MM.1S (cell line): Measurements from ENCODE around the gene BOC.

ENCODE experiments used
- DNase-seq: peaks from one replicate; pipeline ENCODE4 v3.0.0-alpha.2; 2015
- H2AFZ ChIP-seq: fragments of 300-600 bp; sonication (generic); 2 replicates; pipeline ENCODE4 v1.6.0; 2016; ENCODE audit warnings: antibody characterized with exemption, low read length
- H3F3A ChIP-seq: fragments of 300-600 bp; sonication (generic); 2 replicates; pipeline ENCODE4 v1.6.1; 2016; ENCODE audit warnings: mild to moderate bottlenecking, antibody characterized with exemption, low read length, moderate library complexity, mixed read lengths; ENCODE audit not compliant: insufficient read depth
- H3K27ac ChIP-seq: fragments of 300-600 bp; sonication (generic); 2 replicates; pipeline ENCODE4 v1.5.1; 2016; ENCODE audit warnings: mild to moderate bottlenecking, low read length
- H3K27me3 ChIP-seq: fragments of 300-600 bp; sonication (generic); replicated peaks from 2 replicates; pipeline ENCODE4 v1.6.0; 2016; ENCODE audit warnings: low read length; ENCODE audit not compliant: insufficient read depth
- H3K36me3 ChIP-seq: fragments of 300-600 bp; sonication (generic); replicated peaks from 2 replicates; pipeline ENCODE4 v1.6.1; 2016; ENCODE audit warnings: mild to moderate bottlenecking, low read length, mixed read lengths; ENCODE audit not compliant: insufficient read depth
- H3K4me1 ChIP-seq: fragments of 300-600 bp; sonication (generic); 2 replicates; pipeline ENCODE4 v1.6.1; 2016; ENCODE audit warnings: low read length, mixed read lengths
- H3K4me2 ChIP-seq: fragments of 300-600 bp; sonication (generic); 2 replicates; pipeline ENCODE4 v1.6.0; 2016; ENCODE audit warnings: low read depth, low read length
- H3K4me3 ChIP-seq: fragments of 300-600 bp; sonication (generic); 2 replicates; pipeline ENCODE4 v1.5.1; 2016; ENCODE audit warnings: low read length, mixed read lengths
- H3K79me2 ChIP-seq: fragments of 300-600 bp; sonication (generic); 2 replicates; pipeline ENCODE4 v1.6.1; 2016; ENCODE audit warnings: mixed run types, low read length, mixed read lengths
- H3K9ac ChIP-seq: fragments of 300-600 bp; sonication (generic); 2 replicates; pipeline ENCODE4 v1.6.1; 2016; ENCODE audit warnings: low read length, mixed read lengths
- H3K9me2 ChIP-seq: fragments of 300-600 bp; sonication (generic); replicated peaks from 2 replicates; pipeline ENCODE4 v1.6.1; 2016; ENCODE audit warnings: mild to moderate bottlenecking, low read length, mixed read lengths; ENCODE audit not compliant: insufficient read depth
- H3K9me3 ChIP-seq: fragments of 300-600 bp; sonication (generic); replicated peaks from 2 replicates; pipeline ENCODE4 v1.6.1; 2016; ENCODE audit warnings: mild to moderate bottlenecking, low read length, mixed read lengths; ENCODE audit not compliant: insufficient read depth
- H4K20me1 ChIP-seq: fragments of 300-600 bp; sonication (generic); 2 replicates; pipeline ENCODE4 v1.6.1; 2016; ENCODE audit warnings: mild to moderate bottlenecking, low read length, moderate library complexity, mixed read lengths; ENCODE audit not compliant: insufficient read depth
- CTCF ChIP-seq: fragments of 300-600 bp; sonication (generic); IDR thresholded peaks from 2 replicates; pipeline ENCODE4 v1.5.1; 2016; ENCODE audit warnings: antibody characterized with exemption, low read length, mixed read lengths
- EZH2 ChIP-seq: fragments of 300-600 bp; sonication (generic); optimal IDR thresholded peaks from 2 replicates; pipeline ENCODE3; 2017; ENCODE audit warnings: low read depth, mild to moderate bottlenecking, antibody characterized with exemption, low read length, mixed read lengths
- EZH2phosphoT487 ChIP-seq: fragments of 300-600 bp; sonication (generic); IDR thresholded peaks from 2 replicates; pipeline ENCODE4 v1.6.1; 2018; ENCODE audit warnings: antibody characterized with exemption, low read length

The BOC gene

GRCh38 chr3:113274425-113275257, 63.3 kb downstream of the BOC start:
- H3K79me2 ChIP-seq: no peaks in the 10 kb centered on the region
- no peaks in the 10 kb centered on the region for H3K36me3 ChIP-seq
- TF ChIP-seq EZH2phosphoT487 (no peak), CTCF (no peak), EZH2 (no peak)
- no peak overlapping the region for H3K9ac ChIP-seq
- peaks cover 10% of the 10 kb centered on the region for H3K4me1 ChIP-seq
- no peaks in the 10 kb centered on the region for H3K27me3 ChIP-seq
- no peak for DNase-seq
- no peaks in the 10 kb centered on the region for H4K20me1 ChIP-seq
- no peak overlapping the region for H3K27ac ChIP-seq
- H2AFZ ChIP-seq: no peak overlapping the region
- H3K4me3 ChIP-seq: no peak overlapping the region
- no peak overlapping the region for H3K4me2 ChIP-seq
- no peaks in the 10 kb centered on the region for H3K9me2 ChIP-seq
- no peaks in the 10 kb centered on the region for H3K9me3 ChIP-seq
- peaks cover 14% of the 10 kb centered on the region; the same call in 1 of the 2 replicates for H3F3A ChIP-seq

GRCh38 chr3:113275258-113275556, 63.9 kb downstream of the BOC start:
- no peak overlapping the region for H3K27ac ChIP-seq

GRCh38 chr3:113275583-113275928, 64.2 kb downstream of the BOC start:
- Histone ChIP-seq H3K4me3 (peak overlapping the region; percentile 51; the same call in 1 of the 2 replicates), H3K4me2 (peak overlapping the region; percentile 74)
- DNase-seq: no peak

More at GRCh38 chr3:113275258-113275556, 63.9 kb downstream of the BOC start:
- Histone ChIP-seq H4K20me1 (no peaks in the 10 kb centered on the region), H3K4me2 (no peak overlapping the region), H3K27me3 (no peaks in the 10 kb centered on the region), H3K4me3 (no peak overlapping the region), H3K4me1 (peaks cover 10% of the 10 kb centered on the region), H3K79me2 (no peaks in the 10 kb centered on the region), H3K9ac (no peak overlapping the region), H3K36me3 (no peaks in the 10 kb centered on the region), H2AFZ (no peak overlapping the region), H3F3A (peaks cover 14% of the 10 kb centered on the region; the same call in 1 of the 2 replicates), H3K9me2 (no peaks in the 10 kb centered on the region), H3K9me3 (no peaks in the 10 kb centered on the region)
- TF ChIP-seq EZH2 (no peak), EZH2phosphoT487 (no peak), CTCF (no peak)
- no peak for DNase-seq

More at GRCh38 chr3:113275583-113275928, 64.2 kb downstream of the BOC start:
- no peaks in the 10 kb centered on the region for H3K27me3 ChIP-seq
- no peaks in the 10 kb centered on the region for H3K36me3 ChIP-seq
- no peaks in the 10 kb centered on the region for H4K20me1 ChIP-seq
- H3K79me2 ChIP-seq: no peaks in the 10 kb centered on the region
- peak overlapping the region; percentile 75 for H2AFZ ChIP-seq
- peaks cover 10% of the 10 kb centered on the region for H3K4me1 ChIP-seq
- no peak for TF ChIP-seq EZH2
- TF ChIP-seq EZH2phosphoT487: no peak
- no peak for TF ChIP-seq CTCF
- H3K9ac ChIP-seq: peak overlapping the region; percentile 60; the same call in 1 of the 2 replicates
- H3K27ac ChIP-seq: peak overlapping the region; percentile 63; the same call in 1 of the 2 replicates
- no peaks in the 10 kb centered on the region for H3K9me3 ChIP-seq
- H3K9me2 ChIP-seq: no peaks in the 10 kb centered on the region
- H3F3A ChIP-seq: peaks cover 14% of the 10 kb centered on the region; the same call in 1 of the 2 replicates
